ENCODE results near the gene INTS15.
"Not testable (repeated sequence)": the region's sequence is repeated elsewhere in the genome, so short reads cannot be mapped to it uniquely, and the experiment has no call there.

Gene INTS15

DNA sequence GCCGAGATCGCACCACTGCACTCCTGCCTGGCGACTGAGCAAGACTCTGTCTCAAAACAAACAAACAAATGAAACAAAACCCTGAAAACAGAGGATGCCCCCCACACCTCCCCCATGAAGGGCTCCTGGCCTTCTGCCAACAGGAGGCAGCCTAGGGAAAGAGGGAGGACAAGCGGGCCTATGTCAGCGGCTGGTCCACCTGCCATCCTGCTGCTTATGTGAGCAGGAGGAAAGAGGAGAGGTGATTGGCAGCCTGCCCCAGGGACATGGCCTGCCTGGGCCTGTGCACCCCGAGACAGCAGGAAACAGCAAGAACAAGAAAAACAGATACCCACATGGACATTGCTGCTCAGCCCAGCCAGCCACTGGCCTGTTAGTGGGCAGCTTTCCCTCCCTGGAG lies 38.2 kb downstream of the INTS15 start:
- FAIRE-seq (no peak), DNase-seq (ENCODE audit: insufficient read length, low spot score) (no peak)
- TF ChIP-seq TAF1 (IDR thresholded peaks at IDR 0.05; ENCODE audit: low read depth, low read length) (no peak), POLR2AphosphoS5 (IDR thresholded peaks at IDR 0.05; ENCODE audit: low read depth, low read length) (no peak), POU2F2 (IDR thresholded peaks at IDR 0.05; ENCODE audit: low read depth, low read length) (no peak)

- FAIRE-seq (no peak), DNase-seq (ENCODE audit: insufficient read length, low spot score) (no peak)
- no peak for TF ChIP-seq TAF1 (IDR thresholded peaks at IDR 0.05; ENCODE audit: low read depth, low read length)
- no peak for TF ChIP-seq PAX5 (IDR thresholded peaks at IDR 0.05; ENCODE audit: insufficient read depth, low read length, severe bottlenecking)
- no peak for TF ChIP-seq POLR2AphosphoS5 (IDR thresholded peaks at IDR 0.05; ENCODE audit: low read depth, low read length)
- TF ChIP-seq POLR2A (IDR thresholded peaks at IDR 0.05; ENCODE audit: low read depth, low read length) = no peak
- no peak for TF ChIP-seq SPI1 (IDR thresholded peaks at IDR 0.05; ENCODE audit: low read depth, low read length)
Observed at GRCh38 chr7:6630007-6630849, 40.4 kb downstream of the INTS15 start.

- FAIRE-seq (no peak), DNase-seq (ENCODE audit: insufficient read length, low spot score) (no peak)
- TF ChIP-seq POLR2A (IDR thresholded peaks at IDR 0.05; ENCODE audit: low read depth, low read length) (no peak), PAX5 (IDR thresholded peaks at IDR 0.05; ENCODE audit: insufficient read depth, low read length, severe bottlenecking) (no peak), SPI1 (IDR thresholded peaks at IDR 0.05; ENCODE audit: low read depth, low read length) (no peak), POLR2AphosphoS5 (IDR thresholded peaks at IDR 0.05; ENCODE audit: low read depth, low read length) (no peak), POU2F2 (IDR thresholded peaks at IDR 0.05; ENCODE audit: low read depth, low read length) (no peak), TAF1 (IDR thresholded peaks at IDR 0.05; ENCODE audit: low read depth, low read length) (no peak)
Observed at GRCh38 chr7:6631605-6632004, 41.8 kb downstream of the INTS15 start.

GRCh38 chr7:6634021-6634420 lies 44.2 kb downstream of the INTS15 start:
- no peak for FAIRE-seq
- no peak for DNase-seq (ENCODE audit: insufficient read length, low spot score)
- TF ChIP-seq SPI1 (IDR thresholded peaks at IDR 0.05; ENCODE audit: low read depth, low read length) (no peak), TAF1 (IDR thresholded peaks at IDR 0.05; ENCODE audit: low read depth, low read length) (no peak), POU2F2 (IDR thresholded peaks at IDR 0.05; ENCODE audit: low read depth, low read length) (no peak), POLR2AphosphoS5 (IDR thresholded peaks at IDR 0.05; ENCODE audit: low read depth, low read length) (no peak), PAX5 (IDR thresholded peaks at IDR 0.05; ENCODE audit: insufficient read depth, low read length, severe bottlenecking) (no peak), POLR2A (IDR thresholded peaks at IDR 0.05; ENCODE audit: low read depth, low read length) (no peak)

DNA sequence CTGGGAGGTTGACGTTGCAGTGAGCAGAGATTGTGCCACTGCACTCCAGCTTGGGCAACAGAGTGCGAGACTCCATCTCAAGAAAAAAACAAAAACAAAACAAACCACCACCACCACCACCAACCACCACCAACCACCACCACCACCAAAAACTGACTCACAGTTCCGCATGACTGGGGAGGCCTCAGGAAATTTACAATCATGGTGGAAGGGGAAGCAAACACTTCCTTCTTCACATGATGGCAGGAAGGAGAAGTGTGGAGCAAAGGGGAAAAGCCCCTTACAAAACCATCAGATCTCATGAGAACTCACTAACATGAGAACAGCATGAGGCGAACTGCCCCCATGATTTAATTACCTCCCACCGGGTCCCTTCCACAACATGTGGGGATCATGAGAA lies 45.1 kb downstream of the INTS15 start:
- not testable (repeated sequence) for DNase-seq (ENCODE audit: insufficient read length, low spot score); FAIRE-seq

DNA sequence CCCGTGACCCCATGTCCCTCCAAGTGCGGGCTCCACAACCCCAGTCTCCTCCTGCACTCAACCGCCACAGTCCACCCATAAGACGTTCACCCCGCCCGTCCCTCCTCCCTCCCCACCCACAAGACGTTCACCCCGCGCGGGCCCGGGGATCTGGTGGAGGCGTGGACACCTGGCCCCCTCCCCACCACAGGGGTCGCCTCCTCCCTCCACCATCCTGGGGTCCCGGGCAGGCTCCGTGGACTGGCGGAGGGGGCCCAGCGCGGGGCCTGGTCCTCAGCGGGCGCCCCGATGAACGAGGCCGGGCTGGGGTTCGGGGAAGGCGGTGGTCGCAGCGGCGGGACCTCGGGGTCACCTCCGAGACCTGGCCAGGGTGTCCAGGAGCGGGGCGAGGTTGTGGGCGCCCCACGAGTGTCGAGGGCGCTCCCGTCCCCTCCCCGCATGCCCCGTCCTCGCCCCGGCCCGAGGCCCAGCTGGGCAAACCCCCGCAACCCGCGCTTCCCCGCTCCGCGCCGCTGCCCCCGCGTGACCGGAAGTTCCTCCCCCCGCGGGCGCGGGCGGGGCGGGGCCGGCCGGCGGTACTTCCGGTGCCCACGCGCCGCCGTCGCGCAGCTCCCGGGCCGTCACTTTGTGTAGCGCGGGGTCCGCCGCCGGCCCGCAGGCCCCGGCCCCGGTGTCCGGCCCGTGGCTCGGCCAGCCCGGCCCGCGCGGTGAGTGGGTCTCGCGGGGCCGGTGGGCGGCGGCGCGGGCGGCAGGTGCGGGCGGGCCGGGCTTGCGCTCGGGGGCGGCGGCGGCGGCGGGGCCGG lies 47.1 kb downstream of the INTS15 start, which contains the start of gene ZNF316:
Gene ZNF316, plus strand, starts transcription at position 578 of the 803 bp plus-strand sequence. CDS start 5,092 bp downstream, outside the sequence.
- DNase-seq (ENCODE audit: insufficient read length, low spot score) (peak; percentile 91), FAIRE-seq (peak; percentile 73)
- TF ChIP-seq TAF1 (IDR thresholded peaks at IDR 0.05; ENCODE audit: low read depth, low read length) = no peak
- TF ChIP-seq POLR2A (IDR thresholded peaks at IDR 0.05; ENCODE audit: low read depth, low read length) = peak; percentile 39; the same call in 1 of the 2 replicates
- TF ChIP-seq PAX5 (IDR thresholded peaks at IDR 0.05; ENCODE audit: insufficient read depth, low read length, severe bottlenecking) = peak; percentile 99

DNA sequence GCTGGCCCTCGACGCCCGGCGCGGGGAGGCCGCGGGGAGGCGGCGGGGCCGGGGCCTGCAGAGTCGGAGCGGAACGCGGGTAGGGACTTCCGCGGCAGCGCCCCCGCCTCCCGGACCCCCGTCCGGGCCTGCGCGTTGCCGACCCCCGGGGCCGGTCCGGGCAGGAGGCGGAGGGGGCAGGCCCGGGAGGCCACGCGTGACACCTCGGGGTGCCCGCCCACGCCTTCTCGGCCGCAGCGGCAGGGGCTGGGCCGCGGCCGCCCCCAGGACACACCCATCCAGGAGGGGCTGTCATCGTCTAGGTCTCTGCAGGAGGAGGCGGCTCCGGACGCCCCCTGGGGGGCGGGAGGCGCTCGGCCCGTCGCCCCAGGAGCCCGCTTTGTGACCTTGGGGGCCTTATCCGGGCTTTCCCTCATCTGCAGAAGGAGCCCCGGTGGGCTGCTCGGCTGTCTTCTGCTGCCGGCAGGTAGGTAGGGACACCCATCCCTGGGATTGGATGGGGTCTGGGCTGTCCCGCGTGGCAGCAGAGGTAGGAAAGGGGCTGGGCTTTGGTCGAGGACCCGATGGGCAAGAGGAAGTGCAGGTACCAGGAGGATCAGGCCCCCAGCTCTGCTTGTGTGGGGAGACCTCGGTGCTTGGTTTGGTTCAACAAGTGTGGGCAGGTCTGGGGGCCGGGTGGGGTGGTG lies 47.9 kb downstream of the INTS15 start:
- FAIRE-seq = peak; percentile 87
- TF ChIP-seq POU2F2 (IDR thresholded peaks at IDR 0.05; ENCODE audit: low read depth, low read length) = no peak
- peak; percentile 19 for TF ChIP-seq PAX5 (IDR thresholded peaks at IDR 0.05; ENCODE audit: insufficient read depth, low read length, severe bottlenecking)
- TF ChIP-seq SPI1 (IDR thresholded peaks at IDR 0.05; ENCODE audit: low read depth, low read length) = peak; percentile 66
- TF ChIP-seq POLR2AphosphoS5 (IDR thresholded peaks at IDR 0.05; ENCODE audit: low read depth, low read length) = no peak
- TF ChIP-seq TAF1 (IDR thresholded peaks at IDR 0.05; ENCODE audit: low read depth, low read length) = no peak
- DNase-seq (ENCODE audit: insufficient read length, low spot score) = peak; percentile 99

DNA sequence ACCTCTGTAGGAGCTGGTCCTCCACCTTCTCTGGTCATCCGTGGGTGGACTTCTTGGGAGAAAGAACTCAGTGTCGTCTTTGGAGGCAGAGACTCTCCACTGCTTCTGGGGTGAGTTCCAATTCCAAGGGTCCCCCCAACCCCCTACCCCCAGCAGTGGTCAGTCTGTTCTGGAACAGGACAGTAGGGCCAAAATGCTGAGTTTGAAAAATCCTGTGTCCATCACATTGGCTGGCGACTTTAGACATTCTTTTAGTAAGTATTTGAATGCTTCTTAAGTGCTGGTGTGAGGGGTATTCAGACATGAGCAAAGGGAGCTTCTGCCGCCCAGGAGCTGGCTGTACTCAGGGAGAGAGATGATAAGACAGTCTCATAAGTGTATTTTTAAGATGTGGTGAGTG lies 49.2 kb downstream of the INTS15 start:
- no peak for FAIRE-seq
- TF ChIP-seq PAX5 (IDR thresholded peaks at IDR 0.05; ENCODE audit: insufficient read depth, low read length, severe bottlenecking) (no peak), POU2F2 (IDR thresholded peaks at IDR 0.05; ENCODE audit: low read depth, low read length) (no peak), SPI1 (IDR thresholded peaks at IDR 0.05; ENCODE audit: low read depth, low read length) (no peak), TAF1 (IDR thresholded peaks at IDR 0.05; ENCODE audit: low read depth, low read length) (no peak), POLR2A (IDR thresholded peaks at IDR 0.05; ENCODE audit: low read depth, low read length) (no peak)
- no peak for DNase-seq (ENCODE audit: insufficient read length, low spot score)

DNA sequence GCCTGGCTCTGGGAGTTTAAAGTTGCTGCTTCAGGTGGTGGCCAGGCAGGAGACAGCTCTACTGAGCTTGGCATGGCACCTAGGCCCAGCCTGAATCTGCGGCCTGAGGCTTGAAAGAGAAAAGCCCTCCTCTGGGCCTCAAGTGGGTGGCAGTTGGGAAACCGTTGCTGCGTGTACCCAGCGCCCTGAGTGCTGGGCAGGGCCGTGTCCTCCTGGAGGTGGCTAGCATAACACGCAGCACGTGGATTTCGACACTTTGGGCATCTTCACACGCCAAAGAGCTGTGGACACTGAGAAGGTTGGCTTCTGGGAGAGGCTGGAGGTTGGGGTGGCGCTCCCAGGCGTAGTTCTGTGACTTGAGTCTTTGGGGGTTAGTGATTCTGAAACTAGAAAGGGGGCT lies 49.8 kb downstream of the INTS15 start:
- TF ChIP-seq SPI1 (IDR thresholded peaks at IDR 0.05; ENCODE audit: low read depth, low read length) (no peak), TAF1 (IDR thresholded peaks at IDR 0.05; ENCODE audit: low read depth, low read length) (no peak), PAX5 (IDR thresholded peaks at IDR 0.05; ENCODE audit: insufficient read depth, low read length, severe bottlenecking) (no peak), POU2F2 (IDR thresholded peaks at IDR 0.05; ENCODE audit: low read depth, low read length) (no peak), POLR2A (IDR thresholded peaks at IDR 0.05; ENCODE audit: low read depth, low read length) (no peak), POLR2AphosphoS5 (IDR thresholded peaks at IDR 0.05; ENCODE audit: low read depth, low read length) (no peak)
- FAIRE-seq = no peak
- DNase-seq (ENCODE audit: insufficient read length, low spot score) = no peak
